Prostate gland (tissue), 2 donors: ENCODE measurements around the gene PRRC2A.

Experiments used
- POLR2A ChIP-seq: fragments of 450-650 bp; IDR thresholded peaks from one replicate; pipeline ENCODE4 v1.6.1; 2016; ENCODE audit warnings: antibody characterized with exemption, mild to moderate bottlenecking
- TF ChIP-seq, protein P1 (sequence below), 4 experiments: fragments of 200-600 bp in 2 of 4; fragments of 450-650 bp in 2 of 4; sonication (generic) in 2 of 4; IDR thresholded peaks; 1 replicate in 3 of 4; 2 replicates in 1 of 4; pipeline ENCODE4 v1.5.1; 2016 to 2019; ENCODE audit warnings: antibody characterized with exemption in 4 of 4, mild to moderate bottlenecking in 2 of 4, moderate library complexity in 2 of 4

DNA sequence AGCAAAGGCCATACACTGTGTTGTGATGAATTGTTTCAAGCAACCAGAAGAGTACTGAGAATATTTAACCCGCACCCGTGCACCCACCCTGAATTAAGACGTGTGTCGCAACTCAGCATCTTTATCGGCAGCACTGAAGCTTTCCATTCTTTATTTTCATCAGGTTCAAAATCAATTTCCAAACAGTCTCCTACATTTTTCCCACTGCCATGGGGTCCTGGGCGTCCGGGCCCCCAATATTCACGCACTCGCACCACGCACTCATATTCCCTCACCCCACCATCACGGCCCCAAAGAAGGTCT lies 40.1 kb upstream of the PRRC2A start:
- TF ChIP-seq, protein P1, sequence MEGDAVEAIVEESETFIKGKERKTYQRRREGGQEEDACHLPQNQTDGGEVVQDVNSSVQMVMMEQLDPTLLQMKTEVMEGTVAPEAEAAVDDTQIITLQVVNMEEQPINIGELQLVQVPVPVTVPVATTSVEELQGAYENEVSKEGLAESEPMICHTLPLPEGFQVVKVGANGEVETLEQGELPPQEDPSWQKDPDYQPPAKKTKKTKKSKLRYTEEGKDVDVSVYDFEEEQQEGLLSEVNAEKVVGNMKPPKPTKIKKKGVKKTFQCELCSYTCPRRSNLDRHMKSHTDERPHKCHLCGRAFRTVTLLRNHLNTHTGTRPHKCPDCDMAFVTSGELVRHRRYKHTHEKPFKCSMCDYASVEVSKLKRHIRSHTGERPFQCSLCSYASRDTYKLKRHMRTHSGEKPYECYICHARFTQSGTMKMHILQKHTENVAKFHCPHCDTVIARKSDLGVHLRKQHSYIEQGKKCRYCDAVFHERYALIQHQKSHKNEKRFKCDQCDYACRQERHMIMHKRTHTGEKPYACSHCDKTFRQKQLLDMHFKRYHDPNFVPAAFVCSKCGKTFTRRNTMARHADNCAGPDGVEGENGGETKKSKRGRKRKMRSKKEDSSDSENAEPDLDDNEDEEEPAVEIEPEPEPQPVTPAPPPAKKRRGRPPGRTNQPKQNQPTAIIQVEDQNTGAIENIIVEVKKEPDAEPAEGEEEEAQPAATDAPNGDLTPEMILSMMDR (IDR thresholded peaks at IDR 0.05), result no peak
- no peak for TF ChIP-seq POLR2A
